IMR-90 (cell line): ENCODE data around the gene ANG. TPM values are rescaled to one million over a fixed set of nuclear protein-coding genes. Genes with fewer than 3 reads are reported as not detected.

Experiments
- ATAC-seq: fragments of 200-7000 bp; cut with Tn5 transposase; 2 replicates; pipeline ENCODE4 v1.9.1; 2020; ENCODE audit warnings: low read depth, mild to moderate bottlenecking, moderate library complexity
- BruUV-seq: library from RNA; stranded (reverse); fragments of 400-500 nt; replicated peaks from 2 replicates; lab custom pipeline; 2021; lab: Mats Ljungman, UMichigan
- CTCF ChIA-PET: fragments of 300-600 bp; formaldehyde crosslinking; extraction: SDS; loops from one replicate; lab custom pipeline; 2021; ENCODE audit warnings: antibody characterized with exemption; lab: Yijun Ruan, JAX
- POLR2A ChIA-PET: fragments of 300-600 bp; sonication (Branson Sonifier 250); formaldehyde crosslinking; loops from one replicate; lab custom pipeline; 2022; ENCODE audit warnings: antibody characterized with exemption; ENCODE audit not compliant: unreplicated experiment; lab: Charles Lee
- DNase-seq: peaks from one replicate; pipeline ENCODE4 v3.0.0; 2013
- H2AFZ ChIP-seq: replicated peaks from 2 replicates; pipeline ENCODE3; 2013; ENCODE audit warnings: low read length, mild to moderate bottlenecking; ENCODE audit not compliant: poor library complexity
- H2AK5ac ChIP-seq: 2 replicates; pipeline ENCODE4 v1.6.1; 2013; ENCODE audit warnings: low read depth, low read length, inconsistent platforms
- H2AK9ac ChIP-seq: replicated peaks from 2 replicates; pipeline ENCODE3; 2013; ENCODE audit warnings: mild to moderate bottlenecking, low read depth, low read length, moderate library complexity; ENCODE audit not compliant: poor library complexity
- H2BK120ac ChIP-seq: 2 replicates; pipeline ENCODE4 v1.6.1; 2013; ENCODE audit warnings: low read depth, low read length, inconsistent platforms
- H2BK15ac ChIP-seq: 3 replicates; pipeline ENCODE4 v1.6.1; 2013; ENCODE audit warnings: low read depth, low read length, inconsistent platforms
- H2BK20ac ChIP-seq: 2 replicates; pipeline ENCODE4 v1.6.1; 2013; ENCODE audit warnings: low read depth, mild to moderate bottlenecking, inconsistent platforms, low read length, moderate library complexity
- H2BK5ac ChIP-seq: 2 replicates; pipeline ENCODE4 v1.6.1; 2013; ENCODE audit warnings: mild to moderate bottlenecking, low read depth, low read length, inconsistent platforms; ENCODE audit not compliant: poor library complexity, severe bottlenecking
- H3K14ac ChIP-seq: replicated peaks from 2 replicates; pipeline ENCODE4 v1.6.1; 2013; ENCODE audit warnings: low read depth, low read length, inconsistent platforms
- H3K18ac ChIP-seq: 2 replicates; pipeline ENCODE4 v1.6.1; 2013; ENCODE audit warnings: low read depth, low read length, control low read depth
- H3K23ac ChIP-seq: 2 replicates; pipeline ENCODE4 v1.6.1; 2013; ENCODE audit warnings: low read depth, low read length, inconsistent platforms
- H3K27ac ChIP-seq: 2 replicates; pipeline ENCODE4 v1.5.1; 2013; ENCODE audit warnings: mild to moderate bottlenecking, control low read depth, low read length; ENCODE audit not compliant: insufficient read depth
- H3K27me3 ChIP-seq: 2 replicates; pipeline ENCODE4 v1.6.1; 2013; ENCODE audit warnings: low read length; ENCODE audit not compliant: control insufficient read depth, insufficient read depth
- H3K36me3 ChIP-seq: 2 replicates; pipeline ENCODE4 v1.6.1; 2013; ENCODE audit warnings: low read length, mixed read lengths; ENCODE audit not compliant: control insufficient read depth, insufficient read depth
- H3K4ac ChIP-seq: 2 replicates; pipeline ENCODE4 v1.6.1; 2013; ENCODE audit warnings: low read depth, low read length, inconsistent platforms
- H3K4me1 ChIP-seq: 2 replicates; pipeline ENCODE4 v1.6.1; 2013; ENCODE audit warnings: low read length, mixed read lengths; ENCODE audit not compliant: control insufficient read depth, insufficient read depth
- H3K4me2 ChIP-seq: 2 replicates; pipeline ENCODE4 v1.6.1; 2013; ENCODE audit warnings: low read depth, mild to moderate bottlenecking, control low read depth, low read length, moderate library complexity
- H3K4me3 ChIP-seq: 2 replicates; pipeline ENCODE4 v1.5.1; 2013; ENCODE audit warnings: low read depth, mild to moderate bottlenecking, control low read depth, low read length, moderate library complexity; ENCODE audit not compliant: insufficient read depth
- H3K56ac ChIP-seq: 2 replicates; pipeline ENCODE4 v1.6.1; 2013; ENCODE audit warnings: low read length, inconsistent platforms; ENCODE audit not compliant: insufficient read depth; ENCODE audit errors: extremely low read depth
- H3K79me1 ChIP-seq, 2 experiments: 2 replicates each; pipeline ENCODE4 v1.6.1; 2013; ENCODE audit warnings: low read length in 2 of 2, inconsistent platforms in 1 of 2, low read depth in 1 of 2
- H3K9ac ChIP-seq: 2 replicates; pipeline ENCODE4 v1.6.1; 2013; ENCODE audit warnings: low read depth, low read length, control low read depth
- H3K9me1 ChIP-seq: 2 replicates; pipeline ENCODE4 v1.6.1; 2013; ENCODE audit warnings: low read length, inconsistent platforms; ENCODE audit not compliant: insufficient read depth
- H3K9me3 ChIP-seq: 2 replicates; pipeline ENCODE4 v1.6.1; 2013; ENCODE audit warnings: low read length; ENCODE audit not compliant: control insufficient read depth, insufficient read depth
- H4K20me1 ChIP-seq: 2 replicates; pipeline ENCODE4 v1.6.1; 2013; ENCODE audit warnings: low read length, inconsistent platforms; ENCODE audit not compliant: insufficient read depth
- H4K5ac ChIP-seq: 2 replicates; pipeline ENCODE4 v1.6.1; 2013; ENCODE audit warnings: mild to moderate bottlenecking, low read depth, low read length, control low read depth
- H4K8ac ChIP-seq, 2 experiments: 2 replicates each; pipeline ENCODE4 v1.6.1; 2013; ENCODE audit warnings: low read depth in 2 of 2, low read length in 2 of 2, control low read depth in 1 of 2, inconsistent platforms in 1 of 2
- H4K91ac ChIP-seq: 2 replicates; pipeline ENCODE4 v1.6.1; 2013; ENCODE audit warnings: low read depth, low read length, inconsistent platforms; ENCODE audit not compliant: insufficient read depth
- BHLHE40 ChIP-seq: fragments of 150-350 bp; IDR thresholded peaks from 2 replicates; pipeline ENCODE4 v1.6.1; 2016; ENCODE audit warnings: mild to moderate bottlenecking, low read depth, low read length
- CEBPB ChIP-seq: IDR thresholded peaks from 2 replicates; pipeline ENCODE4 v1.6.1; 2012; ENCODE audit warnings: low read depth, low read length, improper control_type of control experiment
- CHD1 ChIP-seq: IDR thresholded peaks from 2 replicates; pipeline ENCODE4 v1.6.1; 2012; ENCODE audit warnings: low read depth, low read length, improper control_type of control experiment
- CTCF ChIP-seq: conservative IDR thresholded peaks from 2 replicates; pipeline ENCODE4 v1.5.1; 2012; ENCODE audit warnings: mild to moderate bottlenecking, low read depth, low read length, improper control_type of control experiment
- ELK1 ChIP-seq: fragments of 150-350 bp; IDR thresholded peaks from 2 replicates; pipeline ENCODE4 v1.6.1; 2016; ENCODE audit warnings: low read depth, mild to moderate bottlenecking, low read length, moderate library complexity, borderline replicate concordance
- FOS ChIP-seq: fragments of 150-350 bp; IDR thresholded peaks from 2 replicates; pipeline ENCODE4 v1.6.1; 2016; ENCODE audit warnings: low read depth, low read length
- MAFK ChIP-seq: IDR thresholded peaks from 2 replicates; pipeline ENCODE4 v1.6.1; 2012; ENCODE audit warnings: low read depth, low read length, improper control_type of control experiment
- MAZ ChIP-seq: IDR thresholded peaks from 2 replicates; pipeline ENCODE4 v1.6.1; 2012; ENCODE audit warnings: low read depth, mild to moderate bottlenecking, low read length, improper control_type of control experiment, moderate library complexity, borderline replicate concordance
- MXI1 ChIP-seq: IDR thresholded peaks from 2 replicates; pipeline ENCODE4 v1.6.1; 2012; ENCODE audit warnings: low read depth, mild to moderate bottlenecking, low read length, moderate library complexity, borderline replicate concordance
- NFE2L2 ChIP-seq: fragments of 150-350 bp; IDR thresholded peaks from 2 replicates; pipeline ENCODE4 v1.6.1; 2016; ENCODE audit warnings: low read depth, mild to moderate bottlenecking, low read length
- POLR2A ChIP-seq: IDR thresholded peaks from 2 replicates; pipeline ENCODE4 v1.6.1; 2012; ENCODE audit warnings: mild to moderate bottlenecking, low read depth, low read length
- RAD21 ChIP-seq: IDR thresholded peaks from 2 replicates; pipeline ENCODE4 v1.6.1; 2012; ENCODE audit warnings: low read length, improper control_type of control experiment
- RCOR1 ChIP-seq: IDR thresholded peaks from 2 replicates; pipeline ENCODE4 v1.6.1; 2012; ENCODE audit warnings: mild to moderate bottlenecking, low read length, improper control_type of control experiment; ENCODE audit not compliant: insufficient replicate concordance
- RFX5 ChIP-seq: IDR thresholded peaks from 2 replicates; pipeline ENCODE4 v1.8.0; 2012; ENCODE audit warnings: low read depth, mild to moderate bottlenecking, low read length, moderate library complexity
- SMC3 ChIP-seq: fragments of 150-350 bp; IDR thresholded peaks from 2 replicates; pipeline ENCODE4 v1.6.1; 2016; ENCODE audit warnings: low read depth, mild to moderate bottlenecking, antibody characterized with exemption, low read length, moderate library complexity
- USF2 ChIP-seq: fragments of 150-350 bp; IDR thresholded peaks from 2 replicates; pipeline ENCODE4 v1.6.1; 2017; ENCODE audit warnings: mild to moderate bottlenecking, antibody characterized with exemption, low read length, low read depth
- WGBS, 2 experiments: methylation state at CpG; one replicate each; pipeline versions ENCODE4 v1.1.5 to v1.1.7; 2013; ENCODE audit warnings: missing lambda C conversion rate in 2 of 2; ENCODE audit not compliant: insufficient read length in 1 of 2; ENCODE audit errors: extremely low coverage in 2 of 2; 5-methylcytosine and 5-hydroxymethylcytosine counted together
- dilution Hi-C: fragments of 300-500 bp; cut with HindIII; formaldehyde crosslinking; loops from one replicate; pipeline ENCODE4 v1.14.3; 2018; ENCODE audit warnings: low sequenced_read_pairs; ENCODE audit not compliant: unreplicated experiment
- in situ Hi-C: fragments of 300-500 bp; cut with MboI; formaldehyde crosslinking; loops from 3 replicates; pipeline ENCODE4 v1.14.3; 2019; ENCODE audit warnings: low sequenced_read_pairs, inconsistent platforms, mixed read lengths
- intact Hi-C: fragments of 100-400 bp; cut with micrococcal nuclease; formaldehyde crosslinking; loops from 2 replicates; pipeline ENCODE4 v1.10.0; 2022
- polyA plus RNA-seq, 3 experiments: library from polyadenylated mRNA; depleted of rRNA; stranded (reverse); fragments of >200 nt; gene quantifications; 2 replicates each; pipeline ENCODE4 v1.2.3, GENCODE V29; 2012; ENCODE audit warnings: low replicate concordance in 1 of 3
- total RNA-seq: library from RNA; depleted of rRNA; stranded (reverse); fragments of >200 nt; gene quantifications from 2 replicates; pipeline ENCODE4 v1.2.3, GENCODE V29; 2012

ANG gene
- total and polyA plus RNA-seq, 2 of the 4 experiments (the other 2 are of a cell fraction), result 3.6 to 4.7 TPM

- H3K36me3 ChIP-seq, result no peaks in the 10 kb centered on the region
- H2AFZ ChIP-seq, result no peak overlapping the region
- WGBS, 2 experiments, result no CpG with 5 or more reads among the region's 1 CpG
- H4K91ac ChIP-seq, result no peak overlapping the region
- no peak overlapping the region for H3K18ac ChIP-seq
- no peak overlapping the region for H4K5ac ChIP-seq
- H3K4me2 ChIP-seq, result no peak overlapping the region
- H3K23ac ChIP-seq, result no peak overlapping the region
- no peak overlapping the region for H2AK9ac ChIP-seq
- dilution Hi-C loops, result no loop called here
- no peak overlapping the region for H3K27ac ChIP-seq
- H2BK5ac ChIP-seq, result no peak overlapping the region
- no peaks in the 10 kb centered on the region for H3K79me1 ChIP-seq
- no peak overlapping the region for H4K8ac ChIP-seq
- no peaks in the 10 kb centered on the region for H3K9me1 ChIP-seq
- H3K9me3 ChIP-seq, result no peaks in the 10 kb centered on the region
- peaks cover 15% of the 10 kb centered on the region for H3K27me3 ChIP-seq
- TF ChIP-seq CHD1 (no peak), POLR2A (no peak), USF2 (no peak), MXI1 (no peak), ELK1 (no peak), BHLHE40 (no peak), RFX5 (no peak), RCOR1 (no peak), CTCF (no peak), FOS (no peak), SMC3 (no peak), NFE2L2 (no peak), MAZ (no peak), CEBPB (no peak), RAD21 (no peak), MAFK (no peak)
- ChIA-PET POLR2A (no interaction called here), CTCF (no interaction called here)
- no peak overlapping the region for H3K4me3 ChIP-seq
- H3K4ac ChIP-seq, result no peak overlapping the region
- in situ Hi-C loops, result no loop called here
- H2BK15ac ChIP-seq, result no peak overlapping the region
- H3K56ac ChIP-seq, result no peak overlapping the region
- H3K14ac ChIP-seq, result no peak overlapping the region
- H3K9ac ChIP-seq, result no peak overlapping the region
- intact Hi-C loops, result no loop called here
- no peak for DNase-seq
- no peak for ATAC-seq
- H2AK5ac ChIP-seq, result no peak overlapping the region
- H2BK120ac ChIP-seq, result no peak overlapping the region
- no TSS peak for BruUV-seq
- H4K20me1 ChIP-seq, result no peaks in the 10 kb centered on the region
- H2BK20ac ChIP-seq, result no peak overlapping the region
- no peaks in the 10 kb centered on the region for H3K4me1 ChIP-seq
Measured at GRCh38 chr14:20726531-20726930, 38.0 kb downstream of the ANG start.
